ENCODE measurements around the gene DAD1. TPM values are rescaled to one million over a fixed set of nuclear protein-coding genes. Genes with fewer than 3 reads are reported as not detected.

Gene DAD1
- total and polyA plus RNA-seq, 2 of the 8 experiments (the other 6 are each of a cell fraction or from before 2014, with no cell fraction given) = 131 to 440 TPM

DNA sequence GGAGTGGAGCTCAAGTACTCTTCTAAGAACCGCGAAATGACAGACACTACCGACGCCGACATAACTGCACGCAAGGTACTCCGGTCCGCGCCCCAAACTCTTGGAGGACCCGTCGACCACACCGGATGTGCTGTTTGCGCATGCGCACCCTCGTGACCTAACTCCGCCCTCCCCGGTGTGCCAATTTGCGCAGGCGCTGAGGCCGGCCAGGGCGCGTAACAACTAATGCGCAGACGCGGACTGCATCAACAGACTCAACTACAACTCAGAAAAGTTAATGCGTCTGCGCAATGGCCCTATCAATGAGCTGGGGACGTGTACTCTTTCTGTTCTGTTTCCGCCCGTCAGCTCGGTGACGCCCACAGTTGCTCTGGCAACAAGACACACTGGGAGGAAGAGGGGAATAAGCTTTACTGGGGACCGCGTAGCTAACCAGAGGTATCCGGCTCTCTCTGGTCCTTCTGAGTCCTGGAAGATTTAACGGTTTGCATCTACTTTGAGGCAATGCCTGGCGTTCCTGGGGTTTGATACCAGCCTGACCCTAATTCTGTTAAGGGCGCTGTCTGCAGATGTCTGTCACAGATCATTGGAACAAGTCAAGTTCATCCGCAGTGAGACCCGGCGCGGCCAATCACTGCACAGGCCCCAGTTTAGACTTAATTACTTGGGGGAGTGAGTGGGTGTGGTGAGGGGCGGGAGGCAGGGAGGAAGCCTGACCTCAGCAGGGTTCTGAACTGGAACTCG, at the start of gene DAD1 (continued):
- TF ChIP-seq GTF2F1 (IDR thresholded peaks at IDR 0.05; ENCODE audit: borderline replicate concordance, low read depth, low read length) (no peak), RAD21 (IDR thresholded peaks at IDR 0.05 in 1 of 2, conservative IDR thresholded peaks at IDR 0.05 in 1 of 2; ENCODE audit: low read depth in 2 of 2, low read length in 2 of 2) (no peak), SAP30 (IDR thresholded peaks at IDR 0.05; ENCODE audit: insufficient read depth, insufficient replicate concordance, low read length) (peak; percentile 13), CHD2 (IDR thresholded peaks at IDR 0.05; ENCODE audit: low read length) (no peak), SIN3A (conservative IDR thresholded peaks at IDR 0.05 in 1 of 2, IDR thresholded peaks at IDR 0.05 in 1 of 2; ENCODE audit: low read depth in 1 of 2, low read length in 2 of 2) (peak; percentile 80 to 96), TAF7 (optimal IDR thresholded peaks at IDR 0.05; ENCODE audit: borderline replicate concordance, low read depth, low read length) (no peak), TAF1 (IDR thresholded peaks at IDR 0.05; ENCODE audit: low read depth, low read length) (peak; percentile 79), JUN (IDR thresholded peaks at IDR 0.05; ENCODE audit: low read depth, low read length) (no peak), CBX5 (IDR thresholded peaks at IDR 0.05; ENCODE audit: low read depth, low read length) (no peak), GABPA (IDR thresholded peaks at IDR 0.05; ENCODE audit: borderline replicate concordance, insufficient read depth, low read length) (no peak), YY1 (IDR thresholded peaks at IDR 0.05; ENCODE audit: low read depth, low read length) (no peak), ASH2L (IDR thresholded peaks at IDR 0.05; ENCODE audit: low read length) (peak; percentile 82), KDM4A (IDR thresholded peaks at IDR 0.05; ENCODE audit: low read depth, low read length, severe bottlenecking) (peak; percentile 22), KDM5A (IDR thresholded peaks at IDR 0.05; ENCODE audit: low read length) (0 out of 2 replicates have a peak, but pooled peaks have one; percentile 42), CBX8 (IDR thresholded peaks at IDR 0.05; ENCODE audit: borderline replicate concordance, low read depth, low read length) (no peak), EZH2 (IDR thresholded peaks at IDR 0.05; ENCODE audit: low read depth, low read length, severe bottlenecking) (no peak), FOSL1 (IDR thresholded peaks at IDR 0.05; ENCODE audit: insufficient read depth, low read depth, low read length) (no peak), CTBP2 (IDR thresholded peaks at IDR 0.05; ENCODE audit: borderline replicate concordance, insufficient read depth, insufficient read length, low read length) (no peak), RXRA (IDR thresholded peaks at IDR 0.05; ENCODE audit: insufficient read depth, low read depth, low read length) (no peak)
- TF ChIP-seq, protein P1, sequence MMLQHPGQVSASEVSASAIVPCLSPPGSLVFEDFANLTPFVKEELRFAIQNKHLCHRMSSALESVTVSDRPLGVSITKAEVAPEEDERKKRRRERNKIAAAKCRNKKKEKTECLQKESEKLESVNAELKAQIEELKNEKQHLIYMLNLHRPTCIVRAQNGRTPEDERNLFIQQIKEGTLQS (IDR thresholded peaks at IDR 0.05; ENCODE audit: insufficient read depth, low read depth, low read length) = no peak
- TF ChIP-seq, protein P2, sequence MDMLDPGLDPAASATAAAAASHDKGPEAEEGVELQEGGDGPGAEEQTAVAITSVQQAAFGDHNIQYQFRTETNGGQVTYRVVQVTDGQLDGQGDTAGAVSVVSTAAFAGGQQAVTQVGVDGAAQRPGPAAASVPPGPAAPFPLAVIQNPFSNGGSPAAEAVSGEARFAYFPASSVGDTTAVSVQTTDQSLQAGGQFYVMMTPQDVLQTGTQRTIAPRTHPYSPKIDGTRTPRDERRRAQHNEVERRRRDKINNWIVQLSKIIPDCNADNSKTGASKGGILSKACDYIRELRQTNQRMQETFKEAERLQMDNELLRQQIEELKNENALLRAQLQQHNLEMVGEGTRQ (IDR thresholded peaks at IDR 0.05; ENCODE audit: low read length) = peak; percentile 49; the same call in 1 of the 2 replicates
